ENCODE results near the gene WDPCP.
"Not testable (repeated sequence)": the region's sequence is repeated elsewhere in the genome, so short reads cannot be mapped to it uniquely, and the experiment has no call there.

The WDPCP gene

DNA sequence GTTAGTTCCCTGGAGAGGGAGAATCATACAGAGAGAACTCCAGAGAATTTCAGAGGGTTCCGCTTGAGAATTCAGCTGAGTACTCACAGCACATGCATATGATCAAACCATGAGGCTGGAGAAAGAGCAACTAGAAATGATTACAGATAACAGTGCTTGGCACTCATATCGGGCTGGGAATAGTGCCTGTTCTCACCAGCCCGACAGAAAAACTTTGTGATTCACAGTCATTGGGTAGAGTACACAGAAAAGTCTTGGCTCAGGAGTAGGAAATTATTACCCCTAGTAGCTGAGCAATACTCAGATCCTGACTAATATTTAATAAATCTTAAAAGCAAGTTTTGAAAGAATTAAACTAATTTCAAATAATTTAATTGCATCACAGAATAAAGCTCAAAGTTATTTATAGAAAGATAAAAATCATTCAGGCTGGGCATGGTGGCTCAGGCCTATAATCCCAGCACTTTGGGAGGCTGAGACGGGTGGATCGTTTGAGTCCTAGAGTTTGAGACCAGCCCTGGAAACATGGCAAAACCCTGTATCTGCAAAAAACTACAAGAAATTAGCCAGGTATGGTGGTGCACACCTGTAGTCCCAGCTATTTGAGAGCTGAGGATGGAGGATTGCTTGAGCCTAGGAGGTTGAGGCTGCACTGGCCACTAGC, 6.8 kb downstream of the WDPCP start:
- TF ChIP-seq, protein P1, sequence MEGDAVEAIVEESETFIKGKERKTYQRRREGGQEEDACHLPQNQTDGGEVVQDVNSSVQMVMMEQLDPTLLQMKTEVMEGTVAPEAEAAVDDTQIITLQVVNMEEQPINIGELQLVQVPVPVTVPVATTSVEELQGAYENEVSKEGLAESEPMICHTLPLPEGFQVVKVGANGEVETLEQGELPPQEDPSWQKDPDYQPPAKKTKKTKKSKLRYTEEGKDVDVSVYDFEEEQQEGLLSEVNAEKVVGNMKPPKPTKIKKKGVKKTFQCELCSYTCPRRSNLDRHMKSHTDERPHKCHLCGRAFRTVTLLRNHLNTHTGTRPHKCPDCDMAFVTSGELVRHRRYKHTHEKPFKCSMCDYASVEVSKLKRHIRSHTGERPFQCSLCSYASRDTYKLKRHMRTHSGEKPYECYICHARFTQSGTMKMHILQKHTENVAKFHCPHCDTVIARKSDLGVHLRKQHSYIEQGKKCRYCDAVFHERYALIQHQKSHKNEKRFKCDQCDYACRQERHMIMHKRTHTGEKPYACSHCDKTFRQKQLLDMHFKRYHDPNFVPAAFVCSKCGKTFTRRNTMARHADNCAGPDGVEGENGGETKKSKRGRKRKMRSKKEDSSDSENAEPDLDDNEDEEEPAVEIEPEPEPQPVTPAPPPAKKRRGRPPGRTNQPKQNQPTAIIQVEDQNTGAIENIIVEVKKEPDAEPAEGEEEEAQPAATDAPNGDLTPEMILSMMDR (IDR thresholded peaks at IDR 0.05; ENCODE audit: insufficient read depth, low read length, missing control alignments) = no peak
- ChIA-PET POLR2A (no interaction called here), CTCF (no interaction called here)
- no peak for DNase-seq (ENCODE audit: low read depth, low spot score)
- H3K4me3 ChIP-seq (ENCODE audit: low read depth, low read length) = no peak overlapping the region

DNA sequence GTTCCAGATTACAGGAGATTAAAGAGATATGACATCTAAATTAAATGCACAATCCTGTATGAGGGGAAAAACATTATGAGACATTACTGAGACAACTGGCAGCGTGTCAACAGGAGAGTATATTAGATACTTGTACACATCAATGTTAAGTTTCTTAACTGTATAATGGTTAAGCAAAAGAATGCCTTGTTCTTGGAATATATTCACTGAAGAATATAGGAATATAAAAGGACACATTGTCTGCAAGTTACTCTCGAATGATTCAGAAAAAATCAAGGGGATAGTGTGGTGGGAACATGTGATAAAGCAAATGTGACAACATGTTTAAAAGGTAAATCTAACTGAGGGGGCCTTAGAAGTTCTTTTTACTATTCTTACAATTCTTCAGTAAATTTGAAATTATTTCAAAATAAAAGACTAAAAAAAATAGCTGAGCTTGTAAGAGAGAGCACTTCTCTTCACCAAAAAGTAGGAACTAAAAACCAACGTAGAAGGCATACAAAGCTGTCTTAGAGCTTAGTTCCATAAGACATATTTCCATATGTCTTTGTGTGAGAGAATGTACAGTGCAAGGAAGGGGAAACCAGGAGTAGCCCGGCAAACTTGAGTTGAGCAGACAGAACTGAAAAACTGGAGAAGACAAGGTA, 7.5 kb downstream of the WDPCP start:
- POLR2A ChIA-PET = no interaction called here
- DNase-seq (ENCODE audit: low read depth, low spot score) = no peak
- H3K4me3 ChIP-seq (ENCODE audit: low read depth, low read length) = no peak overlapping the region
- CTCF ChIA-PET = no interaction called here
- TF ChIP-seq, protein P1 (IDR thresholded peaks at IDR 0.05; ENCODE audit: insufficient read depth, low read length, missing control alignments) = no peak

DNA sequence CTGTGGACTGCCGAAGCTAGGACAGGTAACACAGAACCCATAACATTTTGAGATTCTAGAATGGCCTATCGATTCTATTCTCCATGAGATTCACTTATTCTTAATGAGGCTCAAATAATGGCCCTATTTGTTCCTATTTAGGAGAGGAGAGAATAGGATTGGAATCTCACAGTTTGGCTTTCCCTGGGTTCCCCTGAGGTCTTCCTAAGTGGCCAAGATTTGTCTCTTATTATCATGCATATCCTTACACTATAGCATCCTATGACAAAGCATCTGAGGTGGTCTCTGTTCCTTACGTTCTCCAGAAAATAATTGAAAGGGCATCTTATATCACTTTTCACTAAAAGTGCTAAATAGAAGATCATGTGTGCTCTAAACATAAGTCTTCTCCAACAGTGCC, 9.5 kb downstream of the WDPCP start:
- POLR2A ChIA-PET = no interaction called here
- DNase-seq (ENCODE audit: low read depth, low spot score) = no peak
- CTCF ChIA-PET = no interaction called here
- TF ChIP-seq, protein P1 (IDR thresholded peaks at IDR 0.05; ENCODE audit: insufficient read depth, low read length, missing control alignments) = no peak
- no peak overlapping the region for H3K4me3 ChIP-seq (ENCODE audit: low read depth, low read length)

DNA sequence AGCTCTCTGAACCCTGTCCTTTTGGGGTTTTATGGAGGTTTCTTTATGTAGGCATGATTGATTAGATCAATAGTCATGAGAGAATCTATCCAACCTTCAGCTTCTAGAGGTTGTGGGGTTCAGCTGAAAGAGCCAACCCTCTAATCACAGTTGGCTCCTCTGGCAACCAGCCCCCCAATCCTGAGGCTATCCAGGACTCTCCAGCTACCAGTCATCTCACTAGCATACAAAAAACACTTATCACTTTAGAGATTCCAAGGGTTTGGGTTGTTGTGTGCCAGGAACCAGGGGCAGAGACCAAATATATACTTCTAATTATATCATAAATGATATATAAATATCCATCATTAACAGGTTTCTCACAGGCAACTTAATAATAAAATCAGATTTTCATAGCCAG, 11.7 kb downstream of the WDPCP start:
- ChIA-PET CTCF (interaction anchor here (0.9 kb wide), 1 partner anchor 23 kb away, joined by 3 read pairs; no protein-coding TSS in a partner anchor), POLR2A (no interaction called here)
- DNase-seq (ENCODE audit: low read depth, low spot score) = no peak
- TF ChIP-seq, protein P1 (IDR thresholded peaks at IDR 0.05; ENCODE audit: insufficient read depth, low read length, missing control alignments) = no peak
- H3K4me3 ChIP-seq (ENCODE audit: low read depth, low read length) = no peak overlapping the region

DNA sequence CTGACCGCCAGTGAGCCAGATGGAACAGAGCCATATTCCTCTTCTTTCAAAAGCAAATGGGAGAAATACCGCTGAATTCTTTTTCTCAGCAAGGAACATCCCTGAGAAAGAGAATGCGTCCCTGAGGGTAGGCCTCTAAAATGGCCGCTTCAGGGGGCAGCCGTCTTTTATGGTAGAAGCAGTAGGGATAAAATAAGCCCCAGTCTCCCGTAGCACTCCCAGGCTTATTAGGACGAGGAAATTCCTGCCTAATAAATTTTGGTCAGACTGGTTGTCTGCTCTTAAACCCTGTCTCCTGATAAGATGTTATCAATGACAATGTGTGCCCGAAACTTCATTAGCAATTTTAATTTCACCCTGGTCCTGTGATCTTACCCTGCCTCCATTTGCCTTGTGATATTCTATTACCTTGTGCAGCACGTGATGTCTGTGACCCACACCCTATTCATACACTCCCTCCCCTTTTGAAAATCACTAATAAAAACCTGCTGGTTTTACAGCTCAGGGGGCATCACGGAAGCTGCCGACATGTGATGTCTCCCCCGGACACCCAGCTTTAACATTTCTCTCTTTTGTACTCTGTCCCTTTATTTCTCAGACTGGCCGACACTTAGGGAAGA, 14.4 kb downstream of the WDPCP start:
- CTCF ChIA-PET; DNase-seq (ENCODE audit: low read depth, low spot score); POLR2A ChIA-PET; H3K4me3 ChIP-seq (ENCODE audit: low read depth, low read length): not testable (repeated sequence)

DNA sequence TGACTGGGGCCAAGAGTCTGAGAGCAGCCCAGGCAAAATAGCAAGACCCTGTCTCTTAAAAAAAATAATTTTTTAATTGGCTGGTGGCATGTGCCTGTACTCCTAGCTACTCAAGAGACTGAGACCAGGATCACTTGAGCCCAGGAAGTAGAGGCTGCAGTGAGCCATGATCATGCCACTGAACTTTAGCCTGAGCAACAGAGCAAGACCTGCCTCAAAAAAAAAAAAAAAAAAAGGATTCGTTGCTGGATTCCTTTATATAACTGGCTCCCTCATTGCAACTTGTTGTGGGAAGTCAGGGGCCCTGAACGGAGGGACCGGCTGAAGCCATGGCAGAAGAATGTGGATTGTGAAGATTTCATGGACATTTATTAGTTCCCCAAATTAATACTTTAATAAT, 15.3 kb downstream of the WDPCP start:
- DNase-seq (ENCODE audit: low read depth, low spot score); H3K4me3 ChIP-seq (ENCODE audit: low read depth, low read length); POLR2A ChIA-PET; CTCF ChIA-PET: not testable (repeated sequence)

DNA sequence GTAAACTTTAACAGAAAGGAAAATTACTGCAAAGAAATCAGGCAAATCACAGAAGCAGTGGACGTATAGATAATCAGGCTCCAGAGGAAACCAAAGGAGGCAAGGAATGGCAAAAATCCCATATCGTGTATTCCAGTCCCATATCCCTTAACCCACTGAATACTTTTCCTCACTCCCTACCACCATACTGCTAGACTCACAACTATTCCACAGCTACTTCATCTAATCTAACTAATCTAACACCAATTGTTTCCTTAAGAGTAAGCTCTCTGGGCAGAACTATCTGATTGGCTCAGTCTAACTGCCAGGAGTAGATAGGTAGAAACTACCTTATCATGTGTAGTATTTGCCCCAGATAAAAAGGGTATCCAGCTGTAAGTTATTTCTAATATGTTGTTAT, 16.3 kb downstream of the WDPCP start:
- CTCF ChIA-PET = no interaction called here
- DNase-seq (ENCODE audit: low read depth, low spot score) = no peak
- POLR2A ChIA-PET = no interaction called here
- TF ChIP-seq, protein P1 (IDR thresholded peaks at IDR 0.05; ENCODE audit: insufficient read depth, low read length, missing control alignments) = no peak
- no peak overlapping the region for H3K4me3 ChIP-seq (ENCODE audit: low read depth, low read length)
